DMS 273 treated with DMSO at 0.1 percent for 48 hours (cell line): Measurements from ENCODE around the gene OS9.
A peak's percentile ranks its signal among the peaks of the same experiment; 100 is the strongest.

Source experiments
- DNase-seq: peaks from one replicate; lab custom pipeline; 2025; lab: John Stamatoyannopoulos, UW

Gene OS9

GRCh38 chr12:57737467-57738460 is 43.8 kb downstream of the OS9 start:
- no peak for DNase-seq

GRCh38 chr12:57738661-57739237 is 44.8 kb downstream of the OS9 start, which contains the start of gene AGAP2:
Gene AGAP2 (minus strand): TSS chr12:57738742. CDS start chr12:57738246, 496 bp downstream.
- DNase-seq, result no peak

DNA sequence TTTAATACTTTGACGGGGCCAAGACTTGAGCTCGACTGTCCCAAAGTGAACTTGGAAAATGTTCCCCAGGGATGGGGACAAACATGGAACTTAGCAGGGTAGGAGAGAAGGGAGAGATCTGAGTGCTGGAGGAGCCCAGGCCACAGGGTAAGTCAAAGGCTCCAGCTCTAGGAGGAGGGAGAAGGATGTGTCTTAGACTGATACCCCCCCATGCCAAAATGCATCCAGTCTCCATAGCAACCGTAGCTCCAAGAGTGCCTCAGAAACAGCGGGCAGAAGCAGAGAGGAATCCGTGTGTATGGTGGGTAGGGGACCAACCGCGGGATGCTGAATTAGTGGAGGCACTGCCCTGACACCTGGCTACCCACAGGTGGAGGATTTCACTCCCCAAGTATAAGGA is 45.5 kb downstream of the OS9 start:
- DNase-seq, result no peak

DNA sequence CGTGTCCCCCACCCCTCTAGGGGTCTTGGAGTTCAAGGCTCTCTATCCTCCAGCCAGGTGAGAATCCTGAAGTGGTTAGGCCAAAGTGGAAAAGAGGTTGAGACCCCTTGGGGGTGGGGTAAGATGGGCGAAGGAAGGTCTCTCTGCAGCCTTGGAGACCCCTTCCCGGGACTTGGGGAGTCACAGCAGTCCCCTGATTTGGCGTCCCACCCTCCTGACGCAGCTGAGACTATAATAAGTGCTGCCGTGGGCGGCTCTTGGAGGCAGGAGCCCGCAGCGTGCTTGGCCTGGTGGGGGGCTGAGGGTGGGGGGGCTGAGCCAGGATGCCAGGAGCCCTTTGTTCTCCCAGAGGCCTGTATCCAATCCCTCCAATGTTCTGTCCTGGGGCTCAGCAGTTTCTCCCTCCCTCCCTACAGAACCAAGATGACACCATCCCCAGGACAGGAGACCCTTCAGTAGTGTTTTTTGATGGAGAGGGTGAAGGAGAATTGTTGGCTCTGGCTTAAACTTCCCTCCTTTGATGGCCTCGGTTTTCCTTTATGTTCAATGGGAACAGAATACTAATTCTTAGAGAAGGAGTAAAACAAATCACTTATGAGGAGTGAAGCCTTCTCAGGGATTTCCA is 46.1 kb downstream of the OS9 start:
- no peak for DNase-seq

DNA sequence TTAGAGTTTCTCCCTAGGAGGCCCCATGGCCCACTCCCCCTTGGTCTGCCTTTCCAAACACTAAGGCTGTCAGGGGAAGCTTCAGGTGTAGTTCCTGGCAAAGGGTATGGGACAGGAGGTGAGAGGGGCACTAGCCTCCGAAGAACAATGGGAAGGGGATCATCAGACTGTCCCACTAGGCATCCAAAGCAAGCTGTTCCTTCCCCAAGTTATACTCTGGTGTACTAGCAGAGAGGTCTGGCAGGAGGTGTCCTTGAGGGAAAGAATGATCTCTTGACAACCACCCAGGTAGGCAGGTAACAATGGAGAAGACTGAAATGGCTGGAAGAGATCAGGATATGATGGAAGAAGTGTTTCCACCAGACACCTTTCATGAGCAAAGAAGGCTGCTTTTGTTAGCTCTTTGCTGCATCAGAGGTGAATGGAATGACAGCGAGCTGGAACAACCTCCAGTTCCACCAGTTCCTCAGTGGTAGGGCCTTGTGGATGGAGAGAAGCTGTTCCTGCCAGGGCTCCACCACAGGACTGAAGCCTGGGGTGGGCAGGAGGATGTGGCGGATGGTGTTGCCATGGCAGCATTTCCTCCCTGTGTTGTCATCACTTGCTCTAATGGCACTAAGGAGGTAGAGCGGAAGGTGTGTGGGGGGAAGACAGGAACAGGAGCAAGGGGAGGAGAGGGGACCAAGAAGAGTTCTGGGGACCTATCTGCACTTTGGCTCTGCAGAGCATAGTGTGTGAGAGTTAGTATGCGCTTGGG is 46.9 kb downstream of the OS9 start:
- no peak for DNase-seq

DNA sequence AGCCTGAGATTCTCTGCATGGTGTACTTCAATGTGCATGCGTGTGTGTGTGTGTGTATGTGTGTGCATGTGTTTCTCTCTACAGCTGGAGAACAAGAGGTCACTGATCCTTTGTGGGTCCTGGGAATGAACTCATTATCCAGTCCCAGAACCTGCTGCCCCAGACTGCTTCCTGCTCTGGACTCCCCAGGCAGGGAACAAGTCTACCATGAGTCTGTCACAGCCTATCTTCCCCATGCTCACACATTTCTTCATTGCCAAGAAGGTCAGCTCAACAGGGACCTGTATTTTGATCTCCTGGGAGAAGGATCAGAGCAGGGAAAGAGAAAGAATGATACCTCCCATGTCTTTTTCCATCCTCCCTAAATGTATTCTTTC is 47.5 kb downstream of the OS9 start:
- no peak for DNase-seq

- DNase-seq, result no peak
Measured at GRCh38 chr12:57741844-57742738, 48.2 kb downstream of the OS9 start.

DNA sequence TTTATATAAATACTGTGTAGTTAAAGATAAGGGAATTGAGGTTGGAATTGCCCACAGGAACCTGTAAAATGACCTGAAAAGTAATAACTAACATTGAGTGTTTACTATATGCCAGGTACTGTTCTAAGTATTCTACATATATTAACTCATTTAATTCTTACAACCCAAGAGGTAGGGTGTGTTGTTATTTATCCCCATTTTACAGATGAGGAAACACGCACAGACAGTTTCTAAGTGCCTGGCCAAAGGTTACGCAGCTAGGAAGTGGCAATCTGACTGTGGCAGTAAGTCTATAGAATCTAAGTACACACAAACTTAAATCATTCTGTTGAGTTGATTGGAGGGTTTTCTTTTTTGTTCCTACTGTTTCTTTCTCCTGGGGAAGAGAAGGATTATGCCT is 49.8 kb downstream of the OS9 start:
- DNase-seq, result no peak

DNA sequence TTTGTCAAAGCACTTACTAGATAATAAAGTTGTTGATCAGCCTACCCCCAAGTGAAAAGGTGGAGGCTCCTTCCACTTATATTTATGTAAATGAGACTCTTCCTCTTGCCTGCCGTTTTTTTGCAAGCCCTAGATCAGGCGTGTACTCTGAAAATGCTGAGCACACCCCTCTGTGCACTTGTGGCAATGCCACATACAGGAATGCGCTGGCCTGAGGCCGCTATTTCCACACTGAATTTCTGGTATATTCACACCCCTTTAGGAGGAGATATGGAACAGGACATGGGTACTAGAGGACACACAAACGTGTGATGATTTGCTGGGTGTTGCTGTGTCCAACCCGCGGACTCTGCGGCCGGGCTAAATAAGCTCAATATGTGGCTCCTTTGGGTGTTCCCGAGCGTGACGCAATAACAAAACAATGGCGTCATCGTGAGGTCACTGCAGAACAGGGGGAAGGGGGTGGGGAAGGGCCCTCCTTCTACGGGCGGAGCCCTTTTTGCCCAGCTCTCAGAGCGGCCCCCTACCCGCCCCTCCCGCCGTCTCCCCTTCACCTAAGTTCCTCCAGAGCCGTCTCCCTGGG is 50.4 kb downstream of the OS9 start:
- no peak for DNase-seq

DNA sequence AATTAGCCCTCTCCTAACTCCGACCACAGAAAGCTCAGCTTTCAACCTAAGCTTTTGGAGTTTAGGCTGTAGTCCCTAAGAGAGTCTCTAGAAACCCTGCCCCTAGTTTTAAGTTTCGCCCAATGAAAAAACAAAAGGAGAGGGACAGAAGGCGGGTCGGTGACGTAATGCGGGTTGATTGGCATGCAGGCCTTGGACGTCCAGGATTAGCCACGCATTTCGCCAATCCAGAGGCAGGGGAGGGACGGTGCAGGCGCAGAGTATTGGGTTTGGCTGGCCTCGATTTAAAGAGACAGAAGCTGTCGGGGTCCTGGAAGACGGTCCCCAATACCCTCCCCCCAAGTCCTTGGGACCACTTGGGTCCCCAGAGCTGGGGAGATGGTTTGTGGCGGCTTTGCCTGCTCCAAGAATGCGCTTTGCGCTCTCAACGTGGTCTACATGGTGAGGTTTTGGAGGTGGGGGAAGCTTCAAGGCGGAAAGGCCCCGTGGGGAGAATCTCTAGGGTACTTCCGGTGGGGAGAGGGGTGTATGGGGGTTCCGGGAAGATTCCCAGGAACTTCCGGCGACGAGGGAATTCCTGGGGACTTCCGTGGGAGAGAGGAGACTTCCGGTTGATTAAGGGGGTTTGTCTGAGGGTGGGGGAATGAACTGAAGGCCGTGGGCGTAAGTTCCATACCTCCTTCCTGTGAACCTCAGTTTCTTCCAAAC is 51.0 kb downstream of the OS9 start, which contains the start of gene TSPAN31:
Gene TSPAN31 (plus strand): TSS at position 263 of the 708 bp plus-strand sequence. CDS start 116 bp downstream, at position 379.
- peak; percentile 92 for DNase-seq

DNA sequence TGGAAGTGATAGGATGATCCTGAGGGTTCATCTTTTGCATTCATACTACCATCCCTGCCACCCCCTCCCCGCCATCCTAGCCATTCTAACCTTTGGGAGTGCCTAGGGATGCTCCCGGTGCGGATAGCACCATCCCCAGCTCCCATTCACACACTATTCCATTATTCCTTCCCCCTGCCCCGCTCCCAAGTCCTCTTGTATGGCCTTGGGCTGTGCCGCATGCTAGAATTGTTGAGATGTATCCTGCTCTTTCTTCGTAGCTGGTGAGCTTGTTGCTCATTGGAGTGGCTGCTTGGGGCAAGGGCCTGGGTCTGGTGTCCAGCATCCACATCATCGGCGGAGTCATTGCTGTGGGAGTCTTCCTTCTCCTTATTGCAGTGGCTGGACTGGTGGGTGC is 51.6 kb downstream of the OS9 start:
- no peak for DNase-seq

GRCh38 chr12:57746025-57746424 is 52.1 kb downstream of the OS9 start:
- DNase-seq, result no peak

DNA sequence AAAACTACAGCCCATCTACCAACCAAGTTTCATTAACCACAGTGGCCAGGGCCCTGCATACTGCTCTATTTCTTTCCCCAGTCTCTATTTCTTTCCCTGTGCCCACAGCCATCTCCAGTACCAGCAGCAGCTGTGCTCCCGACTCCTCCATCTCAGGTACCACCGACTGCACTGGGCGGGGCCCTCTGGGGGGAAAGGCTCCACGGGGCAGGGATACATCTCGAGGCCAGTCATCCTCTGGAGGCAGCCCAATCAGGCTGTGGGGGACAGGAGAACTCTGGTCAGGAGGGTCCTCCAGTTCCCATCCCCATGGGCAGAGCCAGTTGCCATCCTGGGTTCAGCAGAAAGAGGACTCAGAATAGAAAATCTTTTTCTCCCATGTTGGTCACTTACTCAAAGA is 55.1 kb downstream of the OS9 start:
- DNase-seq, result no peak

DNA sequence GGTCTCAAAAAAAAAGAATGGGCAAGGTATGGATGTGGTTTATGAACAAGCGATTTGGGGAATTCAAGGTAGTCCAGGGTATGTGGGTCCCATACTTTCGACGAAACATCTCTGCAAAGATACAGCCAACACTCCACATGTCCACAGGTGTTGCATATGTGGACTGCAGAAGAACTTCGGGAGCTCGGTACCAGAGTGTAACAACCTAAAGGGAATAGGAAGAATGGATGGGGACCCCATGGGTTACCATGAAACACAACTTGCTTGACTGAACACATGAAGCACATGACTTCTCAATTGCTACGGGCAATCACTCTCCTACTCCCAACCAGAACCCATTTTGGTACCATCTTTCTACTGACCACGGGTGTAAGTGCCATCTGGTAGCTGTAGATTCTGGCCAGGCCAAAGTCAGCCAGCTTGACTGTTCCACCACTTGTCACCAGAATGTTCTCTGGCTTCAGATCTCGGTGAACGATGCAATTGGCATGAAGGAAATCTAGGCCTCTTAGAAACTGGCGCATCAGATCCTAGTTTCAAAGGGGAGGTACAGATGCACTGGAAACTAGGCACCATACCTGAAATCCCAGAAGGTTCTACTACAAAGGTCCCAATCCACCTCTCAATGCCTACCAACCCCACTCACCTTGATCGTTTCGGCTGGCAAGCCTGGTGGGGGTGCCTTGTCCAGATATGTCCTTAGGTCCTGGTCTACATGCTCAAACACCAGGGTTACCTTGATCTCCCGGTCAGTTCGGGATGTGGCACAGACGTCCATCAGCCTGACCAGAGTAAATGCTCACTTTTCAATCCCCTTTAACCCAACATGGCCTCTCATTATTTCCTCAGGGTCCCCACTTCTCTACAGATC is 56.9 kb downstream of the OS9 start:
- no peak for DNase-seq

GRCh38 chr12:57751432-57751787 is 57.5 kb downstream of the OS9 start:
- DNase-seq, result no peak

- DNase-seq, result peak; percentile 95
Measured at GRCh38 chr12:57751788-57752667, 58.1 kb downstream of the OS9 start, which contains the start of gene CDK4. Gene CDK4 (minus strand): TSS chr12:57752310. CDS start chr12:57751717, 593 bp downstream.

- no peak for DNase-seq
Measured at GRCh38 chr12:57752668-57753000, 58.7 kb downstream of the OS9 start.

DNA sequence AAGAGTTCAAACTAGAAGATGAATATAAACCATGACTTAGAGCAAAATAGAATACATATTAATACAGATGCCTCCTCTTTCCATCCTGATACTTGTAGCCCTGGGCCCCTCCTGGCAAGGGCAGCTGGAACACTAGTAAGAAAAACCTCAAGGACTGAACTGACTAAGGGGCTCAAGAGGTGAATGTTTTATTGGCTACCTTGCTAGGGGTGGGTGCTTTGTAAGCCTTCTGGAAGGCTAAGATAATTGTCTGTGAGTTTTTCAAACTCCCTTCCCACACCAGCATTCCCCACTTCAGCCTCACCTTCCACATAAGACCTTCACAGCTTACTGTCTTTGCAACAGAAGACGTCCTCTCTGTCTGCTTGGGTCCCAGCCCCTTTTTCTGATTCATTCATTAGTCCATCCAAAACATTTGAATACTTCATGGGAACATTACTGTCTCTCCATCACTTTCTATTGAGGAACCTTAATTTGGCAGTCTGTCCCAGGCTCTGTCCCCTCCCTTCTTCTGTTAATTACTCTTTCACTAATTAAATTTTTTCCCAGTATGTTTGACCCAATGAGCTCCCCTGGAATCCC is 59.9 kb downstream of the OS9 start:
- DNase-seq, result no peak
